ENCODE results near the gene CLEC11A. TPM values are rescaled to one million over a fixed set of nuclear protein-coding genes. Genes with fewer than 3 reads are reported as not detected.

CLEC11A gene
- total and polyA plus RNA-seq, 2 of the 8 experiments (the other 6 are each of a cell fraction or from before 2014, with no cell fraction given), result 4.3 to 17.4 TPM

DNA sequence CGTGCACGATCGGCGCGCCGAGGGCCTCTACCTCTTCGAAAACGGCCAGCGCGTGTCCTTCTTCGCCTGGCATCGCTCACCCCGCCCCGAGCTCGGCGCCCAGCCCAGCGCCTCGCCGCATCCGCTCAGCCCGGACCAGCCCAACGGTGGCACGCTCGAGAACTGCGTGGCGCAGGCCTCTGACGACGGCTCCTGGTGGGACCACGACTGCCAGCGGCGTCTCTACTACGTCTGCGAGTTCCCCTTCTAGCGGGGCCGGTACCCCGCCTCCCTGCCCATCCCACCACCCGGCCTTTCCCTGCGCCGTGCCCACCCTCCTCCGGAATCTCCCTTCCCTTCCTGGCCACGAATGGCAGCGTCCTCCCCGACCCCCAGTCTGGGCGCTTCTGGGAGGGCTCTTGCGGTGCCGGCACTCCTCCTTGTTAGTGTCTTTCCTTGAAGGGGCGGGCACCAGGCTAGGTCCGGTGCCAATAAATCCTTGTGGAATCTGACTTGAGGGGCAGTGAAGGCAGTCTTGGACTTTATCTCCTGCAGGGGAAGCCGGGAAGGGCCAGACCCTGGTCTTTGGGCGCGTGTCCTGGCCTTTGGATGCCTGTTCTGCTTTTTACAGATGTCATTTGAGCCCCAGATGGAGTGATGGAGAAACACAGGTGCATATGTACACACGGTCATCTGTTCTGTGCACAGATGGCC lies 2.2 kb downstream of the CLEC11A start (continued):
- TF ChIP-seq ATF2 (IDR thresholded peaks at IDR 0.05; ENCODE audit: low read length) (no peak), GTF2F1 (IDR thresholded peaks at IDR 0.05; ENCODE audit: borderline replicate concordance, low read depth, low read length) (no peak), BACH1 (IDR thresholded peaks at IDR 0.05; ENCODE audit: low read length) (0 out of 2 replicates have a peak, but pooled peaks have one; percentile 4), CHD2 (IDR thresholded peaks at IDR 0.05; ENCODE audit: low read length) (no peak), TAF7 (optimal IDR thresholded peaks at IDR 0.05; ENCODE audit: borderline replicate concordance, low read depth, low read length) (peak; percentile 72), KDM4A (IDR thresholded peaks at IDR 0.05; ENCODE audit: low read depth, low read length, severe bottlenecking) (peak; percentile 76)
